NCI-H2227 (cell line): ENCODE results near the gene JAKMIP3.

Source experiments
- DNase-seq: peaks from one replicate; lab custom pipeline; 2025; ENCODE audit not compliant: unreplicated experiment; lab: John Stamatoyannopoulos, UW

Gene JAKMIP3

DNA sequence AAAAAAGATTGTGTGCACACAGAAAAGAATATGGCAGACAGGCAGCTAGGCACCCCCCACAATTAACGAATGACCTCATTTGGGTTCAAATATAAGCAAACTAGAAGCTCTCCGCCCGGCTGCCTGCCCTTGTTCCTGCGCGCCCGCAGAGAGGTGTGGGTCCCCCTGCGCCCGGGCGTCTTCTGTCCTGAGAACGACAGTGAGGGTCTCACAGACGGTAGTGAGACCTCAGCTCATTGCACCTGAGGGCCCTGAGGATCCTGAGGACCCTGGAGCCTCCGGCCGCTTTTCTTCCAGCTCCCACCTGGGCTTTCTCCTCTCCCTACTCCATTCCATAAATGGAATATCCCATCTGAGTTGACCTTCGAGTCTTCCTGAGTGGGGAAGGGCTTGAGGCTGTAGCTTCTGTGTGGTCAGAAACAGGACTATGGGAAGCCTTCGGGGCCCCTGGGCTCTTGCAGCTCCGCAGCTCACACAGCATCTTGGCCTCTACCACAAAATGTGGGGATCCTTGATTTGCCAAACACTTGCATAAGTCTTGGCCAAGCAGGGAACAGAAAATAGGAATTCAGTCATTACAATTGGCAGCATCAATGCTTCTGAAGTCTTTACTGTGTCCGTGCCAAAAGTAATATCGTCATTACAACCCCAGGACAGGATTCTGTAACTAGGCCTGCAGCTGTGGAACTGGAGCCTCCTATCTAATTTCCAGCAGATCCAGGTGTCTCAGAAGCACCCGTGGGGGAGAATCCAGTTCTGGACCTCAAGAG lies 43.8 kb downstream of the JAKMIP3 start:
- DNase-seq = no peak

DNA sequence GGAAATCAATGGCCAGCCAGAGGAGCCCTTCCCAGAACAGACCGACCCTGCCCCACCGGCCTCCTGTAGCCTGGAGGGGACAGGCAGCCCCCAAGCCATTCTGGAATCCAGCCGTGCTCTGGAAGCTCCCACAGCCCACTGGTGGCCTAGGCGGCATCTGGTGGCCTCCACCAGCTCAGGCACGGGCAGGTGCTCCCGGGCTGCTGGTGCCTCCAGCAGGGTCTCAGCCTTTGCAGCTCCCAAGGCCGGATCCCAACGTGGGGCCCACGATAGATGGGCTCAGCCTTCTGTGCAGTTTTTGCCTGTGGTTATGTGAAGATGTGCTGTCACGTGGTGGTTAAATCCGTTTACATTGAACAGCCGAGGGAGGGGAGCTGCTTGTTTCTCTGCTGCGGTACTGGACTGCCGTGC lies 44.4 kb downstream of the JAKMIP3 start:
- DNase-seq = no peak

DNA sequence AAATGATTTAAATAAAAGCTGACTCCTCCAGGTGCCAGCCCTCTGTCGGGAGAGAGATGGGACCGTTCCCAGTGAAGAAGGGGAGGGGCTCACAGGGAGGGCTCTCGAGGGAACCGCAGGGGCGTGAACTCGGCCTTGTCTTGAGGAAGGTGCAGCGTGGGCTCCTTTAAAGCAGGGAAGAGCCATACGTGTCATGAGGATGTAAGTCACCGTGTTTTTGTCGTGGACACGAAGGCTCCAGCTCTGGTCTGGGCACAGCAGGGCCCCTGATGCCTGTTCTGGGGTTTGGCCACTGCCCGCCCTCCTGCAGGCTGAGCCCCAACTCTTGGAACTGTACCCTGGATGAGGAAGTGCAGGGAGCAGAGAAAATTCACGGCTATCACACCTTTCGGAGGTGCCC lies 45.0 kb downstream of the JAKMIP3 start:
- no peak for DNase-seq

DNA sequence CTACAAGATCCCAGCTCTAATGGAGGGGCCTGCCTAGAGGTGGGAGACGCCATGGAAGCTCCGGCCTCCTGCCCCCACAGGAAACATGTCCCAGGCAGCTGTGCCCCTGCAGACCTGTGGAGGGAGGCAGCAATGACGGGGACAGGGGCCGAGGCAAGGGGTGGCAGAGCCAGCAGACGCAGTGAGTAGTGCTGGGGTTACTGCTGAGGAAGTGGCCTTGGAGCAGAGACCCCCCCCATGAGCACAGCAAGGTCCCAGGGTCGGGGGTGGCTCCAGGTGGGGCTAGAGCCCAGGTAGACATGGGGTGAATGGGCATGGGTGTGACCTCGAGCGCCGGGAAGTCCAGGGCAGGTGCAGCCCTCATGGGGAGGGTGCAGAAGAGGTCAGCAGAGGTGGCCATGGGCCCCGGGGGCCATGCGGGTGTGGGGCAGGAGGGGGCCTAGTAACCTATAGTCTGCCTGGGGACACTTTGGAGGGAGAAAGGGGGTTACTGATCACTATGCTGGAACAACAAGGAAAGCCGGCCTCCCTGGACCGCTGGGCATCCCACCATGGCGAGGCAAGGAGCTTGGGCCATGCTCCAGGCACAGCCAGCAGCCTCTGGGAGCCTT lies 45.5 kb downstream of the JAKMIP3 start:
- no peak for DNase-seq

DNA sequence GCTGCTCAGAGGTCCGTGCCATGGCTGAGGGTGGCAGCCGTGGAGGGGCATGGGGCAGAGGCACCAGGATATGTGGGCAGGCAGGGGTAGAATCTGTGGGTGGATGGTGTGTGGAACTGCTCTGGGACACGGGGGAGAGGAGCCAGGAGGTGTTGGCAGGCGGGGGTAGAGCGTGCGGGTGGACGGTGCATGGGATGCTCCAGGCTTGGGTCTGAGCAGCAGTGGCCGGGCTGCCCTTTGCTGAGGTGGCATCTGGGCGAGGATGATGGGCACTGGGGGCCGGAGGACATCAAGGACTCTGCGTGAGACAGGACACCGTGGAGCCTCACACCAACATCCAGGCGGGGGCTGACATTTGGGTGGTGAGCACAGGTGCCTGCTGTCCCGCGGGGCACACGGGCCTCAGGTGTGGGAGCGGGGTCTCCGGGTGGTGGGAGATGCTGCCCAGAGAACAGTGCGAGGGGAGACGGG lies 46.2 kb downstream of the JAKMIP3 start:
- no peak for DNase-seq

DNA sequence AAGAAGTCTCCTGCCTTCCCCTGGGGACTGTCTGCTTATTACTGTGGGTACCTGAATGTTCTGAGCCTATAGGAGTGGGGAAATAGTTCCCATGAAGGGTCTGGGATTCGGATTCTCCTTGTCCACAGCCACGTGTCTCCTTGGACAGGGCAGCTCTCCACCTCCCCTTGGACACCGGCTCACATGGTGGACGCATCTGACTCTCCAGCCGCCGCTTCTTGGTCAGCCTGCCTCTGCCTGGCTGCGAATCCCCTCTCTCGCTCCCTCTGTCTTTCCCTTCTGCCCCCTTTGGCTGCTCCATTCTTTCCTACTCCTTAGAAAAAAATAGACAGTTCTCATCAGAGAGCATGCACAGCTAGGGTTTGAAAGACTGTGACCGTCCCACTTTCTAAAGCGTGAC lies 46.9 kb downstream of the JAKMIP3 start:
- DNase-seq = no peak

DNA sequence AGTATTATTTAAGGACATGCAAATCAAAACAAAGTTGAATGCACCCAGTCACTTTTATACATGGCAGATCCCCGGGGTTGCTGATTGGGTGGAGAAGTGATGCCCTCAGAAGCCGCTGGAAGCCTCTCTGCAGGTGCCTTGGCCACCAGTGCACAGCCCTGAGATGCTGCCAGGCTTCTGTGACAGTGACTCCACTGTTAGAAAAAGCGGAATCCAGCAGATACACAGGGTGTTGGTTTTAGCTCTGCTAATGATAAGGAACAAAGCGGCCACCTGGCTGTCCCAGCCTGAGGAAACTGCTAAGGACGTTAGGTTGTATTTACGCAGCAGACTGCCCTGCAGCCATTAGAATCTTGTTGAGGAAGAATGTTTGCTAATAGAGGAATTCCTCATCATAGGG lies 47.5 kb downstream of the JAKMIP3 start:
- no peak for DNase-seq

DNA sequence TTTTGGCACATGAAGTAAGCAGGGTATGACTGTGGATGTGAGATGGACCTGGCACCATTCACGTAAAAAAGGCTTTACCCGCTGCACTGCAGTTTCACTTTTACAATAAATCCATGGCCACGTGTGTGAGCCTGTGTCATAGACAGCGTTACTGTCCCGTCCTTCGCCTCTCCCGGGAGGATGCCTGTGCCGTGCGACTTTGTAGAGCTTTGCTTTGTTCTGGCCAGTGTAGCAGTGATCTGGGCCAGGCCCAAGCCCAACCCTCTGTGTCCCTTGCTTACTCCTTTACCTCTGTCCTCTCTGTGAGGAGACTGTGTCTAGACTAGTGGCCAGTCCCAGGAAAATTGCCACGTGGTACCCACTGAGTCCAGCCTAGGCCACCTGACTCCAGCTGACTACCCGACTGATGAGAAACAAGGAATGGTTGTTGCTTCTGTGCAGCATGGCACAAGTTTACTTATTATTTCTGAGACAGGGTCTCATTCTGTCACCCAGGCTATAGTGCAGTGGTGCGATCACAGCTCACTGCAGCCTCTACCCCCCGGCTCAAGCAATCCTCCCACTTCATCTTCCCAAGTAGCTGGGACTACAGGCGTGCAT lies 48.1 kb downstream of the JAKMIP3 start:
- no peak for DNase-seq

DNA sequence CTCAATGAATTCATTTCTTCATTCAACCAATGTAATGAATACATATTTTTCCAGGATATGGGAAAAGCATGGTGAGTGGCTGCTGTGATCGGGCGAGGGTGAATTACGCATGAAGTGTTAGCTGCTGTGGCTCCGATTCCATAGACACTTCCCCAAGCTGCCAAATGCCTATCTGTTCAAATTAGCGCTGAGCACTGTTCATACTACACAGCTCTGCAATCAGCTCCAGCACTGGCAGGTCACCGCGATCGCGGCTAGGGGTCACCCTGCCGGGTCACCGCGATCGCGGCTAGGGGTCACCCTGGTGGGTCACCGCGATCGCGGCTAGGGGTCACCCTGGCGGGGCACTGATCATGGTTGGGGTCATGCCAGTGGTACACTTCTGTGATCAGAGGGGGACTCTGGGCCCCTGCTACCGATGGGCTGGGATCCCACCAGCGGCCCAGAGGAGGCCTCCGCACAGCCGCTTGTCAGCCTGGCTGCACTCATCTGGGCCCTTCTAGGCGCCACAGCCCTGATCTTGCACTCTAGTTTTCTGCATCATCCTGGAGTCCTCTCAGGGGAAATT lies 49.3 kb downstream of the JAKMIP3 start:
- DNase-seq = no peak
